SK-N-SH (cell line): Measurements from ENCODE around the gene INKA1. TPM values are rescaled to one million over a fixed set of nuclear protein-coding genes. Genes with fewer than 3 reads are reported as not detected.
A peak's percentile ranks its signal among the peaks of the same experiment; 100 is the strongest.

Experiments used
- CTCF ChIA-PET: fragments of 300-600, 350-600 bp; formaldehyde crosslinking; extraction: SDS; loops from one replicate; lab custom pipeline; 2021; lab: Yijun Ruan, JAX
- POLR2A ChIA-PET: fragments of 350-600 bp; sonication (Branson Sonifier 250); formaldehyde crosslinking; extraction: SDS; loops from one replicate; lab custom pipeline; 2020; ENCODE audit warnings: antibody characterized with exemption, inconsistent platforms; lab: Yijun Ruan, JAX
- DNase-seq: peaks from one replicate; pipeline ENCODE4 v3.0.0; 2012
- H2AFZ ChIP-seq: fragments of 200-600 bp; sonication (generic); 2 replicates; pipeline ENCODE4 v1.8.1; 2016; ENCODE audit warnings: antibody characterized with exemption, mild to moderate bottlenecking, low read depth
- H3F3A ChIP-seq: fragments of 200-600 bp; sonication (generic); replicated peaks from 2 replicates; pipeline ENCODE3; 2016; ENCODE audit warnings: antibody characterized with exemption, mild to moderate bottlenecking; ENCODE audit not compliant: insufficient read depth
- H3K27ac ChIP-seq, 2 experiments: fragments of 200-500 bp in 1 of 2; fragments of 200-600 bp in 1 of 2; sonication (Bioruptor generic) in 1 of 2; sonication (generic), shearing (Covaris generic) in 1 of 2; 2 replicates each; pipeline versions ENCODE4 v1.5.1 to v1.6.1; 2014 to 2016; ENCODE audit warnings: low read depth in 2 of 2, inconsistent platforms in 1 of 2, low read length in 1 of 2, mild to moderate bottlenecking in 1 of 2, mixed read lengths in 1 of 2
- H3K27me3 ChIP-seq: fragments of 200-600 bp; sonication (generic), shearing (Covaris generic); 2 replicates; pipeline ENCODE4 v1.6.1; 2016; ENCODE audit warnings: mixed run types; ENCODE audit not compliant: insufficient read depth
- H3K36me3 ChIP-seq, 2 experiments: fragments of 200-500 bp in 1 of 2; fragments of 200-600 bp in 1 of 2; sonication (Bioruptor generic) in 1 of 2; sonication (generic) in 1 of 2; replicated peaks in 1 of 2; 2 replicates each; pipeline versions ENCODE3 to v1.5.1; 2014 to 2016; ENCODE audit warnings: low read length in 1 of 2, mild to moderate bottlenecking in 1 of 2; ENCODE audit not compliant: insufficient read depth in 2 of 2, control insufficient read depth in 1 of 2
- H3K4me1 ChIP-seq, 2 experiments: fragments of 200-500 bp in 1 of 2; fragments of 200-600 bp in 1 of 2; sonication (Bioruptor generic) in 1 of 2; sonication (generic), shearing (Covaris generic) in 1 of 2; 2 replicates each; pipeline versions ENCODE4 v1.5.1 to v1.6.1; 2014 to 2016; ENCODE audit warnings: low read depth in 1 of 2, low read length in 1 of 2, mixed run types in 1 of 2; ENCODE audit not compliant: insufficient read depth in 2 of 2, control insufficient read depth in 1 of 2
- H3K4me2 ChIP-seq: fragments of 200-600 bp; sonication (generic), shearing (Covaris generic); 2 replicates; pipeline ENCODE4 v1.6.1; 2017; ENCODE audit warnings: mixed run types
- H3K4me3 ChIP-seq, 2 experiments: fragments of 200-500 bp in 1 of 2; fragments of 200-600 bp in 1 of 2; sonication (Bioruptor generic) in 1 of 2; sonication (generic), shearing (Covaris generic) in 1 of 2; 2 replicates each; pipeline versions ENCODE4 v1.5.1 to v1.8.1; 2014 to 2016; ENCODE audit warnings: low read depth in 2 of 2, inconsistent platforms in 1 of 2, low read length in 1 of 2, mild to moderate bottlenecking in 1 of 2, mixed read lengths in 1 of 2, moderate library complexity in 1 of 2
- H3K79me2 ChIP-seq: fragments of 200-600 bp; sonication (generic); 2 replicates; pipeline ENCODE4 v1.8.1; 2017; ENCODE audit warnings: mild to moderate bottlenecking; ENCODE audit not compliant: insufficient read depth
- H3K9ac ChIP-seq: fragments of 200-600 bp; sonication (generic); 2 replicates; pipeline ENCODE4 v1.6.1; 2017; ENCODE audit warnings: mixed run types
- H3K9me2 ChIP-seq: fragments of 200-600 bp; sonication (generic); 2 replicates; pipeline ENCODE4 v1.6.1; 2017; ENCODE audit warnings: mixed run types
- H3K9me3 ChIP-seq: fragments of 200-600 bp; sonication (generic); 2 replicates; pipeline ENCODE4 v1.6.1; 2017; ENCODE audit warnings: mixed run types, mild to moderate bottlenecking, moderate library complexity
- H4K20me1 ChIP-seq: fragments of 200-600 bp; sonication (generic); 2 replicates; pipeline ENCODE4 v1.6.1; 2017; ENCODE audit warnings: mild to moderate bottlenecking, mixed run types; ENCODE audit not compliant: insufficient read depth
- CHD2 ChIP-seq: fragments of 150-350 bp; IDR thresholded peaks from 2 replicates; pipeline ENCODE4 v1.6.1; 2018; ENCODE audit warnings: low read length; ENCODE audit not compliant: partially characterized antibody
- ELF1 ChIP-seq: IDR thresholded peaks from 2 replicates; pipeline ENCODE4 v1.4.0; 2012
- FOSL2 ChIP-seq: IDR thresholded peaks from 2 replicates; pipeline ENCODE4 v1.4.0; 2012; ENCODE audit warnings: low read depth, mild to moderate bottlenecking, moderate library complexity, borderline replicate concordance
- FOXJ3 ChIP-seq: sonication (generic); formaldehyde crosslinking; IDR thresholded peaks from 2 replicates; pipeline ENCODE4 v1.5.1; 2020; ENCODE audit warnings: mild to moderate bottlenecking, missing genetic modification reagents
- GABPA ChIP-seq: IDR thresholded peaks from 2 replicates; pipeline ENCODE4 v1.4.0; 2012; ENCODE audit warnings: low read depth, mild to moderate bottlenecking
- GATA2 ChIP-seq: sonication (generic); formaldehyde crosslinking; IDR thresholded peaks from 2 replicates; pipeline ENCODE4 v1.5.0; 2020; ENCODE audit warnings: mild to moderate bottlenecking, missing genetic modification reagents
- MXI1 ChIP-seq: IDR thresholded peaks from 2 replicates; pipeline ENCODE4 v1.6.1; 2012; ENCODE audit warnings: mild to moderate bottlenecking, low read depth, low read length, improper control_type of control experiment
- NRF1 ChIP-seq: IDR thresholded peaks from 2 replicates; pipeline ENCODE4 v1.6.1; 2012; ENCODE audit warnings: low read depth, mild to moderate bottlenecking, low read length
- RCOR1 ChIP-seq: fragments of 150-350 bp; IDR thresholded peaks from 2 replicates; pipeline ENCODE4 v1.6.1; 2017; ENCODE audit warnings: antibody characterized with exemption, low read length
- RXRA ChIP-seq: IDR thresholded peaks from 2 replicates; pipeline ENCODE4 v1.4.0; 2012; ENCODE audit warnings: low read depth, mild to moderate bottlenecking, borderline replicate concordance
- SIN3A ChIP-seq: IDR thresholded peaks from 2 replicates; pipeline ENCODE4 v1.6.1; 2012; ENCODE audit warnings: low read depth, mild to moderate bottlenecking, low read length, moderate library complexity, borderline replicate concordance
- SMC3 ChIP-seq: IDR thresholded peaks from 2 replicates; pipeline ENCODE4 v1.6.1; 2012; ENCODE audit warnings: low read depth, low read length, improper control_type of control experiment
- TCF12 ChIP-seq: IDR thresholded peaks from 2 replicates; pipeline ENCODE4 v1.4.0; 2012
- YY1 ChIP-seq: IDR thresholded peaks from 2 replicates; pipeline ENCODE4 v1.4.0; 2012; ENCODE audit warnings: low read depth, mild to moderate bottlenecking
- WGBS: methylation state at CpG from one replicate; pipeline ENCODE4 v1.1.6; 2017; ENCODE audit warnings: low lambda C conversion rate; 5-methylcytosine and 5-hydroxymethylcytosine counted together
- polyA plus RNA-seq, 3 experiments: library from polyadenylated mRNA; depleted of rRNA; stranded (reverse); fragments of >200 nt; gene quantifications; 2 replicates each; pipeline ENCODE4 v1.2.3, GENCODE V29; 2012
- TF ChIP-seq, protein P1 (sequence below): IDR thresholded peaks from 2 replicates; pipeline ENCODE4 v1.4.0; 2012; ENCODE audit warnings: low read depth, borderline replicate concordance
- TF ChIP-seq, protein P2 (sequence below): IDR thresholded peaks from 2 replicates; pipeline ENCODE4 v1.6.1; 2012; ENCODE audit warnings: mild to moderate bottlenecking, low read depth, low read length, moderate library complexity
- TF ChIP-seq, protein P3 (sequence below): fragments of 150-350 bp; IDR thresholded peaks from 2 replicates; pipeline ENCODE4 v1.6.1; 2016; ENCODE audit warnings: mild to moderate bottlenecking, low read depth, low read length
- TF ChIP-seq, protein P4 (sequence below): fragments of 200-600 bp; sonication (generic); IDR thresholded peaks from 2 replicates; pipeline ENCODE4 v1.6.1; 2017; ENCODE audit warnings: antibody characterized with exemption, mild to moderate bottlenecking, moderate library complexity

Gene INKA1
- polyA plus RNA-seq, 1 of the 3 experiments (the other 2 are of a cell fraction), result 3.4 TPM

DNA sequence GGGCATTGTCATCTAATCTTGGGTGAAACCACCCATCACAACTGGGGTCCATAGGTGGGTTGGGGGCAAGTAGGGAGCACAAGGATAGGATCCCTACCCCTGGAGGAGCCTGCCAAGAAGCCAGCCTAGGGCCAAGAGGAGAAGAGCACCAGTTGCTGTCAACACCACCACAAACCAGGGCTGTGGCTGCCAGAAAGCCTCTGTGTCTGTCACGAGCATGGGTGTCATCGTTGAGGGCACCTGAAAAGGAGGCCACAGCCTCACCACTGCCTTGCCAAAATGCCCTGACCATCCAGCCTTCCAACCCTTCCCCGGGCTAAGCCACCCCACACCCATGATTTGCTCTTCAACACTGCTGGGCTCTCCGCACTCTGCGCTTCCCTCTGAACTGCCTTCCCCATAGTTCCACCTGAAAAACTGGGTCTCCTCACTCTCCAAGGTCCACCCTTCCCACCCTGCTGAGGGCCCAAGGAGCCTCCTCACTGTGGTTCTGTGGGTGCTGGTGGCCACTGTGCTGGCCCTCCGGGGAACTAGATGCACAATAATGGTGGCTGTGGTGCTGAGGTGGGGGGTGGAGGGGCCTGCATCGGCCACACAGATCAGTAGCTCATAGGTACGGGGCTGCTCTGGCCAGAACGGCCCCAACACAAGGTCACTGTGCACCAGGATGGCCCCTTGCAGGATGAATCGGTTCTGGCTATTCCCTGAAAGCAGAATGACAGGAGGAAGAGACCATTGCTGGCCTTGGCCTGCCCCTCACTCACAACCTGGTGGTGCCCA, 10.5 kb upstream of the INKA1 start:
- ChIA-PET POLR2A (no interaction called here), CTCF (interaction anchor here (1.1 to 2.7 kb wide), 2 partner anchors 10 to 47 kb away, joined by 4 to 10 read pairs; partner anchors contain the start of gene INKA1)
- Histone ChIP-seq H3K4me2 (no peak overlapping the region), H3K79me2 (no peaks in the 10 kb centered on the region), H3K4me3 (no peak overlapping the region), H3K9ac (no peak overlapping the region), H2AFZ (no peak overlapping the region), H3F3A (no peaks in the 10 kb centered on the region), H3K4me1 (no peaks in the 10 kb centered on the region), H3K9me2 (no peaks in the 10 kb centered on the region), H3K27ac (no peak overlapping the region), H3K27me3 (no peaks in the 10 kb centered on the region), H3K36me3 (no peaks in the 10 kb centered on the region), H4K20me1 (no peaks in the 10 kb centered on the region), H3K9me3 (no peaks in the 10 kb centered on the region)
- 75% methylated on average over 6 of the region's 10 CpGs for WGBS
- TF ChIP-seq CHD2, result no peak
- no peak for TF ChIP-seq TCF12
- TF ChIP-seq, protein P1, sequence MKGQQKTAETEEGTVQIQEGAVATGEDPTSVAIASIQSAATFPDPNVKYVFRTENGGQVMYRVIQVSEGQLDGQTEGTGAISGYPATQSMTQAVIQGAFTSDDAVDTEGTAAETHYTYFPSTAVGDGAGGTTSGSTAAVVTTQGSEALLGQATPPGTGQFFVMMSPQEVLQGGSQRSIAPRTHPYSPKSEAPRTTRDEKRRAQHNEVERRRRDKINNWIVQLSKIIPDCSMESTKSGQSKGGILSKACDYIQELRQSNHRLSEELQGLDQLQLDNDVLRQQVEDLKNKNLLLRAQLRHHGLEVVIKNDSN, result no peak
- TF ChIP-seq GABPA, result no peak
- no peak for TF ChIP-seq SMC3
- no peak for TF ChIP-seq RXRA
- no peak for TF ChIP-seq RCOR1
- no peak for TF ChIP-seq GATA2 (CRISPR knock-in tag)
- no peak for TF ChIP-seq MXI1
- TF ChIP-seq SIN3A, result no peak
- TF ChIP-seq FOSL2, result no peak
- DNase-seq, result peak; percentile 3

DNA sequence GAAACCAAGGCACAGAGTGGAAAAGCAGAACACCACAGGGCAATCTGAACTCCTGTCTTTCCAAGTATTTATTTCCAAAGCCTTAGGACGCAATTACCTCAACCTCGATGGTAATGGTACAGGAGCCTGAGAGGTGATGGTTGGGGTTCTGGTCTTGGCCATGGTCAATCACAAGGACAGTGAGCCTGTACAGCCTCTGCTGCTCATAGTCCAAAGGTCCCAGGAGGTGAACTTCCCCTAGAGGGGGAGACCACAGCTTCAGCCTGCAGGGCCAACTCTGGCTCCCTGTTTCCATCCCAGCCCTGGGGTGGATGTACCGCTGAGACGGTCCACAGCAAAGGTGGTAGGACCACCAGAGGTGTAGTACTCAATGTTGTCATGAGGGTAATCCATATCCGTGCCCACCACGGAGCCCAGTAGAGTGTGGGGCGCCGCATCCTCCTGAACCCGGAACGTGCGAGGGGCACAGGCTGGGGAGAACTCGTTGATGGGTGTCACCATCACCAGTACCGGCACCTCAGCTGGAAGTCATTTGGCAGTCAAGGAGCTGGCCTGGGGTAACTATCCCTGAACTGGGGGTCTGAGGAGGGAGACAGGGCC, 9.5 kb upstream of the INKA1 start:
- Histone ChIP-seq H3K9me3 (no peaks in the 10 kb centered on the region), H3K36me3 (no peaks in the 10 kb centered on the region), H3K4me3 (no peak overlapping the region), H3K27ac (no peak overlapping the region), H3K9me2 (no peaks in the 10 kb centered on the region), H3K27me3 (no peaks in the 10 kb centered on the region), H3K9ac (no peak overlapping the region), H3K4me1 (no peaks in the 10 kb centered on the region), H3F3A (no peaks in the 10 kb centered on the region), H4K20me1 (no peaks in the 10 kb centered on the region), H3K4me2 (no peak overlapping the region), H2AFZ (no peak overlapping the region), H3K79me2 (no peaks in the 10 kb centered on the region)
- 83% methylated on average over 10 of the region's 13 CpGs for WGBS
- ChIA-PET POLR2A (no interaction called here), CTCF (interaction anchor here (1.1 to 2.7 kb wide), 2 partner anchors 9 to 46 kb away, joined by 4 to 10 read pairs; partner anchors contain the start of gene INKA1)
- DNase-seq, result peak; percentile 3
- TF ChIP-seq TCF12 (no peak), NRF1 (no peak), FOSL2 (no peak), ELF1 (no peak), GABPA (no peak), YY1 (no peak), FOXJ3 (CRISPR knock-in tag) (no peak)
- TF ChIP-seq, protein P2, sequence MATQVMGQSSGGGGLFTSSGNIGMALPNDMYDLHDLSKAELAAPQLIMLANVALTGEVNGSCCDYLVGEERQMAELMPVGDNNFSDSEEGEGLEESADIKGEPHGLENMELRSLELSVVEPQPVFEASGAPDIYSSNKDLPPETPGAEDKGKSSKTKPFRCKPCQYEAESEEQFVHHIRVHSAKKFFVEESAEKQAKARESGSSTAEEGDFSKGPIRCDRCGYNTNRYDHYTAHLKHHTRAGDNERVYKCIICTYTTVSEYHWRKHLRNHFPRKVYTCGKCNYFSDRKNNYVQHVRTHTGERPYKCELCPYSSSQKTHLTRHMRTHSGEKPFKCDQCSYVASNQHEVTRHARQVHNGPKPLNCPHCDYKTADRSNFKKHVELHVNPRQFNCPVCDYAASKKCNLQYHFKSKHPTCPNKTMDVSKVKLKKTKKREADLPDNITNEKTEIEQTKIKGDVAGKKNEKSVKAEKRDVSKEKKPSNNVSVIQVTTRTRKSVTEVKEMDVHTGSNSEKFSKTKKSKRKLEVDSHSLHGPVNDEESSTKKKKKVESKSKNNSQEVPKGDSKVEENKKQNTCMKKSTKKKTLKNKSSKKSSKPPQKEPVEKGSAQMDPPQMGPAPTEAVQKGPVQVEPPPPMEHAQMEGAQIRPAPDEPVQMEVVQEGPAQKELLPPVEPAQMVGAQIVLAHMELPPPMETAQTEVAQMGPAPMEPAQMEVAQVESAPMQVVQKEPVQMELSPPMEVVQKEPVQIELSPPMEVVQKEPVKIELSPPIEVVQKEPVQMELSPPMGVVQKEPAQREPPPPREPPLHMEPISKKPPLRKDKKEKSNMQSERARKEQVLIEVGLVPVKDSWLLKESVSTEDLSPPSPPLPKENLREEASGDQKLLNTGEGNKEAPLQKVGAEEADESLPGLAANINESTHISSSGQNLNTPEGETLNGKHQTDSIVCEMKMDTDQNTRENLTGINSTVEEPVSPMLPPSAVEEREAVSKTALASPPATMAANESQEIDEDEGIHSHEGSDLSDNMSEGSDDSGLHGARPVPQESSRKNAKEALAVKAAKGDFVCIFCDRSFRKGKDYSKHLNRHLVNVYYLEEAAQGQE, result no peak
- TF ChIP-seq, protein P3, sequence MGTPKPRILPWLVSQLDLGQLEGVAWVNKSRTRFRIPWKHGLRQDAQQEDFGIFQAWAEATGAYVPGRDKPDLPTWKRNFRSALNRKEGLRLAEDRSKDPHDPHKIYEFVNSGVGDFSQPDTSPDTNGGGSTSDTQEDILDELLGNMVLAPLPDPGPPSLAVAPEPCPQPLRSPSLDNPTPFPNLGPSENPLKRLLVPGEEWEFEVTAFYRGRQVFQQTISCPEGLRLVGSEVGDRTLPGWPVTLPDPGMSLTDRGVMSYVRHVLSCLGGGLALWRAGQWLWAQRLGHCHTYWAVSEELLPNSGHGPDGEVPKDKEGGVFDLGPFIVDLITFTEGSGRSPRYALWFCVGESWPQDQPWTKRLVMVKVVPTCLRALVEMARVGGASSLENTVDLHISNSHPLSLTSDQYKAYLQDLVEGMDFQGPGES, result no peak
- TF ChIP-seq, protein P1, result no peak
- TF ChIP-seq, protein P4, sequence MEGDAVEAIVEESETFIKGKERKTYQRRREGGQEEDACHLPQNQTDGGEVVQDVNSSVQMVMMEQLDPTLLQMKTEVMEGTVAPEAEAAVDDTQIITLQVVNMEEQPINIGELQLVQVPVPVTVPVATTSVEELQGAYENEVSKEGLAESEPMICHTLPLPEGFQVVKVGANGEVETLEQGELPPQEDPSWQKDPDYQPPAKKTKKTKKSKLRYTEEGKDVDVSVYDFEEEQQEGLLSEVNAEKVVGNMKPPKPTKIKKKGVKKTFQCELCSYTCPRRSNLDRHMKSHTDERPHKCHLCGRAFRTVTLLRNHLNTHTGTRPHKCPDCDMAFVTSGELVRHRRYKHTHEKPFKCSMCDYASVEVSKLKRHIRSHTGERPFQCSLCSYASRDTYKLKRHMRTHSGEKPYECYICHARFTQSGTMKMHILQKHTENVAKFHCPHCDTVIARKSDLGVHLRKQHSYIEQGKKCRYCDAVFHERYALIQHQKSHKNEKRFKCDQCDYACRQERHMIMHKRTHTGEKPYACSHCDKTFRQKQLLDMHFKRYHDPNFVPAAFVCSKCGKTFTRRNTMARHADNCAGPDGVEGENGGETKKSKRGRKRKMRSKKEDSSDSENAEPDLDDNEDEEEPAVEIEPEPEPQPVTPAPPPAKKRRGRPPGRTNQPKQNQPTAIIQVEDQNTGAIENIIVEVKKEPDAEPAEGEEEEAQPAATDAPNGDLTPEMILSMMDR, result no peak
